NT2/D1 (cell line): ENCODE measurements around the gene DRICH1.
"Not testable (repeated sequence)": the region's sequence is repeated elsewhere in the genome, so short reads cannot be mapped to it uniquely, and the experiment has no call there.

Experiments used
- DNase-seq: peaks from one replicate; pipeline ENCODE4 v3.0.0-alpha.2; 2011; ENCODE audit warnings: low read depth, low spot score
- H3K27me3 ChIP-seq: 2 replicates; pipeline ENCODE4 v1.6.0; 2011; ENCODE audit warnings: mild to moderate bottlenecking; ENCODE audit not compliant: insufficient read length, insufficient read depth
- H3K36me3 ChIP-seq: 2 replicates; pipeline ENCODE4 v1.6.1; 2011; ENCODE audit warnings: mild to moderate bottlenecking, low read length, mixed read lengths; ENCODE audit not compliant: insufficient read depth, insufficient read length
- H3K4me1 ChIP-seq: 2 replicates; pipeline ENCODE4 v1.5.1; 2011; ENCODE audit not compliant: insufficient read depth, insufficient read length
- H3K4me3 ChIP-seq: 2 replicates; pipeline ENCODE4 v1.5.1; 2011; ENCODE audit warnings: low read depth; ENCODE audit not compliant: insufficient read length
- H3K9ac ChIP-seq: 2 replicates; pipeline ENCODE4 v1.6.0; 2011; ENCODE audit warnings: low read depth; ENCODE audit not compliant: insufficient read length
- H3K9me3 ChIP-seq: 2 replicates; pipeline ENCODE4 v1.5.1; 2011; ENCODE audit warnings: mild to moderate bottlenecking, low read length; ENCODE audit not compliant: insufficient read depth
- SUZ12 ChIP-seq: IDR thresholded peaks from 2 replicates; pipeline ENCODE4 v1.6.1; 2011; ENCODE audit not compliant: insufficient read length, insufficient read depth; ENCODE audit errors: extremely low read depth
- YY1 ChIP-seq: IDR thresholded peaks from 2 replicates; pipeline ENCODE4 v1.6.1; 2011; ENCODE audit not compliant: insufficient read length, insufficient read depth
- ZNF274 ChIP-seq: IDR thresholded peaks from 2 replicates; pipeline ENCODE4 v1.6.1; 2011; ENCODE audit warnings: mild to moderate bottlenecking, low read depth, low read length

The DRICH1 gene

GRCh38 chr22:23673826-23674690 lies 41.9 kb upstream of the DRICH1 start:
- Histone ChIP-seq H3K9ac (no peak overlapping the region), H3K4me3 (no peak overlapping the region), H3K4me1 (peaks cover 9% of the 10 kb centered on the region), H3K9me3 (no peaks in the 10 kb centered on the region), H3K36me3 (no peaks in the 10 kb centered on the region), H3K27me3 (no peaks in the 10 kb centered on the region)
- DNase-seq: no peak
- no peak for TF ChIP-seq ZNF274
- TF ChIP-seq YY1: no peak

- Histone ChIP-seq H3K27me3 (no peaks in the 10 kb centered on the region), H3K4me1 (peaks cover 9% of the 10 kb centered on the region), H3K4me3 (no peak overlapping the region), H3K36me3 (no peaks in the 10 kb centered on the region), H3K9ac (no peak overlapping the region), H3K9me3 (no peaks in the 10 kb centered on the region)
- no peak for DNase-seq
- no peak for TF ChIP-seq YY1
- TF ChIP-seq ZNF274: no peak
- TF ChIP-seq SUZ12: no peak
Measured at GRCh38 chr22:23673050-23673620, 41.0 kb upstream of the DRICH1 start.

GRCh38 chr22:23672307-23673049 lies 40.4 kb upstream of the DRICH1 start:
- H3K4me3 ChIP-seq, H3K4me1 ChIP-seq, H3K36me3 ChIP-seq, H3K9me3 ChIP-seq, DNase-seq, H3K9ac ChIP-seq, H3K27me3 ChIP-seq: not testable (repeated sequence)

GRCh38 chr22:23671387-23671786 lies 39.3 kb upstream of the DRICH1 start:
- not testable (repeated sequence) for H3K4me1 ChIP-seq, H3K4me3 ChIP-seq, H3K36me3 ChIP-seq, DNase-seq, H3K27me3 ChIP-seq, H3K9me3 ChIP-seq, H3K9ac ChIP-seq

- TF ChIP-seq SUZ12: no peak
- TF ChIP-seq YY1: no peak
- TF ChIP-seq ZNF274: no peak
- no peak for DNase-seq
- Histone ChIP-seq H3K4me3 (no peak overlapping the region), H3K9ac (no peak overlapping the region), H3K9me3 (no peaks in the 10 kb centered on the region), H3K36me3 (no peaks in the 10 kb centered on the region), H3K27me3 (no peaks in the 10 kb centered on the region), H3K4me1 (peaks cover 7% of the 10 kb centered on the region)
Measured at GRCh38 chr22:23670378-23671295, 38.5 kb upstream of the DRICH1 start.

- peaks cover 12% of the 10 kb centered on the region; the same call in 1 of the 2 replicates for H3K9me3 ChIP-seq
- H3K4me3 ChIP-seq, H3K27me3 ChIP-seq, H3K36me3 ChIP-seq, DNase-seq, H3K4me1 ChIP-seq, H3K9ac ChIP-seq: not testable (repeated sequence)
Measured at GRCh38 chr22:23660381-23660780, 28.3 kb upstream of the DRICH1 start.

- DNase-seq: no peak
- peaks cover 7% of the 10 kb centered on the region; the same call in 1 of the 2 replicates for H3K9me3 ChIP-seq
- no peaks in the 10 kb centered on the region for H3K27me3 ChIP-seq
- no peak overlapping the region for H3K9ac ChIP-seq
- peaks cover 8% of the 10 kb centered on the region for H3K36me3 ChIP-seq
- TF ChIP-seq YY1: no peak
- TF ChIP-seq ZNF274: no peak
- peaks cover 2% of the 10 kb centered on the region for H3K4me1 ChIP-seq
- H3K4me3 ChIP-seq: no peak overlapping the region
Measured at GRCh38 chr22:23657727-23658126, 25.6 kb upstream of the DRICH1 start.
